ENCODE measurements around the gene NCEH1.

NCEH1 gene

GRCh38 chr3:172641291-172641690, 69.6 kb downstream of the NCEH1 start:
- DNase-seq, result no peak

- DNase-seq, result no peak
Measured at GRCh38 chr3:172640751-172641150, 70.1 kb downstream of the NCEH1 start.

- DNase-seq, result no peak
Measured at GRCh38 chr3:172635588-172635987, 75.3 kb downstream of the NCEH1 start.

- no peak for DNase-seq
Measured at GRCh38 chr3:172634948-172635347, 75.9 kb downstream of the NCEH1 start.

- DNase-seq, result no peak
Measured at GRCh38 chr3:172630316-172630715, 80.6 kb downstream of the NCEH1 start.

GRCh38 chr3:172629470-172629869, 81.4 kb downstream of the NCEH1 start:
- DNase-seq, result no peak

GRCh38 chr3:172627057-172627809, 83.6 kb downstream of the NCEH1 start:
- no peak for DNase-seq

GRCh38 chr3:172626021-172626640, 84.7 kb downstream of the NCEH1 start:
- no peak for DNase-seq

- no peak for DNase-seq
Measured at GRCh38 chr3:172625404-172625803, 85.5 kb downstream of the NCEH1 start.

GRCh38 chr3:172624999-172625398, 85.9 kb downstream of the NCEH1 start:
- no peak for DNase-seq

GRCh38 chr3:172622916-172623700, 87.8 kb downstream of the NCEH1 start:
- peak; percentile 19 for DNase-seq

- no peak for DNase-seq
Measured at GRCh38 chr3:172622156-172622555, 88.7 kb downstream of the NCEH1 start.

GRCh38 chr3:172617976-172618375, 92.9 kb downstream of the NCEH1 start:
- DNase-seq, result no peak

- DNase-seq, result no peak
Measured at GRCh38 chr3:172617013-172617706, 93.7 kb downstream of the NCEH1 start.

- no peak for DNase-seq
Measured at GRCh38 chr3:172616031-172616461, 94.8 kb downstream of the NCEH1 start.

- DNase-seq, result no peak
Measured at GRCh38 chr3:172615296-172615695, 95.6 kb downstream of the NCEH1 start.

- no peak for DNase-seq
Measured at GRCh38 chr3:172614340-172615274, 96.3 kb downstream of the NCEH1 start.

- no peak for DNase-seq
Measured at GRCh38 chr3:172613845-172614244, 97.0 kb downstream of the NCEH1 start.

GRCh38 chr3:172612871-172613678, 97.8 kb downstream of the NCEH1 start:
- DNase-seq, result no peak

GRCh38 chr3:172609750-172610149, 101.1 kb downstream of the NCEH1 start:
- no peak for DNase-seq

- no peak for DNase-seq
Measured at GRCh38 chr3:172608575-172608974, 102.3 kb downstream of the NCEH1 start.

All from NCI-H2107 (cell line).